HG02970 (cell line): Measurements from ENCODE around the gene SLIT3.

Source experiments
- ATAC-seq: cut with Tn5 transposase; IDR thresholded peaks from one replicate; pipeline ENCODE4 v1.9.1; 2021; ENCODE audit warnings: mild to moderate bottlenecking, moderate library complexity, moderate number of reproducible peaks; ENCODE audit not compliant: unreplicated experiment, low FRiP score

The SLIT3 gene

GRCh38 chr5:169013208-169013728, 287.7 kb downstream of the SLIT3 start:
- no peak for ATAC-seq

GRCh38 chr5:169012450-169012849, 288.5 kb downstream of the SLIT3 start:
- ATAC-seq = no peak

GRCh38 chr5:169011451-169011850, 289.5 kb downstream of the SLIT3 start:
- no peak for ATAC-seq

GRCh38 chr5:169011009-169011408, 289.9 kb downstream of the SLIT3 start:
- ATAC-seq = no peak

GRCh38 chr5:169009123-169009522, 291.8 kb downstream of the SLIT3 start:
- no peak for ATAC-seq

- no peak for ATAC-seq
Observed at GRCh38 chr5:169006842-169007790, 293.8 kb downstream of the SLIT3 start.

GRCh38 chr5:169004551-169004950, 296.4 kb downstream of the SLIT3 start:
- ATAC-seq = no peak

- no peak for ATAC-seq
Observed at GRCh38 chr5:169003721-169004541, 297.0 kb downstream of the SLIT3 start.

GRCh38 chr5:169002953-169003555, 297.9 kb downstream of the SLIT3 start:
- ATAC-seq = no peak

- no peak for ATAC-seq
Observed at GRCh38 chr5:169001394-169001793, 299.5 kb downstream of the SLIT3 start.

- no peak for ATAC-seq
Observed at GRCh38 chr5:168995024-168995423, 305.9 kb downstream of the SLIT3 start.

- ATAC-seq = no peak
Observed at GRCh38 chr5:168992687-168993086, 308.3 kb downstream of the SLIT3 start.

GRCh38 chr5:168992016-168992415, 308.9 kb downstream of the SLIT3 start:
- no peak for ATAC-seq

GRCh38 chr5:168991311-168991710, 309.6 kb downstream of the SLIT3 start:
- ATAC-seq = no peak

- ATAC-seq = no peak
Observed at GRCh38 chr5:168990679-168991078, 310.3 kb downstream of the SLIT3 start.

GRCh38 chr5:168989731-168990505, 311.0 kb downstream of the SLIT3 start:
- ATAC-seq = no peak

GRCh38 chr5:168988699-168989098, 312.2 kb downstream of the SLIT3 start:
- ATAC-seq = no peak

GRCh38 chr5:168987543-168988300, 313.2 kb downstream of the SLIT3 start:
- no peak for ATAC-seq

- no peak for ATAC-seq
Observed at GRCh38 chr5:168985454-168985853, 315.5 kb downstream of the SLIT3 start.
